K562 (cell line): ENCODE measurements around the gene AMPD3. TPM values are rescaled to one million over a fixed set of nuclear protein-coding genes. Genes with fewer than 3 reads are reported as not detected.

Experiments used
- EWSR1 ChIP-seq: fragments of 450-650 bp; IDR thresholded peaks from 2 replicates; pipeline ENCODE4 v1.6.1; 2018; ENCODE audit warnings: borderline replicate concordance, mild to moderate bottlenecking, low read depth, moderate library complexity; ENCODE audit not compliant: partially characterized antibody
- GTF2A2 ChIP-seq: IDR thresholded peaks from 2 replicates; pipeline ENCODE4 v1.6.1; 2016; ENCODE audit warnings: mild to moderate bottlenecking, missing genetic modification characterization, missing compliant biosample characterization
- ZEB2 ChIP-seq: fragments of 450-650 bp; IDR thresholded peaks from 2 replicates; pipeline ENCODE4 v1.6.1; 2016
- ZNF124 ChIP-seq: sonication (generic); formaldehyde crosslinking; IDR thresholded peaks from 2 replicates; pipeline ENCODE4 v1.8.1; 2022; ENCODE audit warnings: missing genetic modification reagents
- polyA plus RNA-seq, 8 experiments: library from polyadenylated mRNA; depleted of rRNA in 4 of 8; stranded (reverse) in 5 of 8; unstranded in 3 of 8; fragments of >200 nt; fragmentation: Nextera tagmentation in 2 of 8; fragmentation: Illumina TruSeq in 1 of 8; extraction: Ambion mirVana in 2 of 8; extraction: Trizol in 1 of 8; gene quantifications; 2 replicates each; pipeline versions ENCODE4 v1.2.1 to v1.2.3, GENCODE V29; 2011 to 2014; ENCODE audit warnings: inconsistent platforms in 1 of 8, missing spikeins in 1 of 8
- total RNA-seq, 7 experiments: library from RNA; depleted of rRNA in 6 of 7; stranded (reverse); fragments of >200 nt in 6 of 7; fragmentation: Illumina TruSeq in 2 of 7; extraction: Trizol in 2 of 7; gene quantifications; 2 replicates each; pipeline versions ENCODE4 v1.2.1 to v1.2.3, GENCODE V29; 2011 to 2021; ENCODE audit warnings: low replicate concordance in 1 of 7
- TF ChIP-seq, protein P1 (sequence below), 2 experiments: fragments of 450-650 bp; formaldehyde crosslinking in 1 of 2; IDR thresholded peaks; 2 replicates each; pipeline versions ENCODE4 v1.4.0 to v1.6.1; 2014 to 2020; ENCODE audit warnings: mild to moderate bottlenecking in 2 of 2, borderline replicate concordance in 1 of 2, low read depth in 1 of 2

Gene AMPD3
- total and polyA plus RNA-seq, 9 of the 15 experiments (the other 6 are each of a cell fraction or from before 2014, with no cell fraction given), result 4.4 to 23.6 (median 11.2) TPM

DNA sequence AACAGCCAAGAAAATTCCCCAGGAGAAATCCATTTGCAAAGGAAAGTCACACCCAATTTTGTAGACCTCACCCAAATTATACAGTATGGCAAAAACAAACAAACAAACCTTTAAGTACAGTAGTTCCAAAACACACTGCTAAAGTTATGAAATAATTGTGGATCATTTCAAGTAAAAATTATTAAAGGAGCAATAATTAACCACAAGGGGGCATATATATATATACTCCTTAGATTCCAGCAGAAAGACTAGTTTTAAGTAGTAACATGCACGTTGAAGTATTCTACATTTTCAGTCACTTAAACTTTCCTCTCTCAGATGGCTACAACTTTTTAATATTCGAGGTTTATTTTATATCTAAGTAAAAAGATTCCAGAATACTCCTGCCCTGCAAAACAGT, 59.1 kb downstream of the AMPD3 start (continued):
- TF ChIP-seq GTF2A2 (tag), result no peak
- TF ChIP-seq, protein P1, sequence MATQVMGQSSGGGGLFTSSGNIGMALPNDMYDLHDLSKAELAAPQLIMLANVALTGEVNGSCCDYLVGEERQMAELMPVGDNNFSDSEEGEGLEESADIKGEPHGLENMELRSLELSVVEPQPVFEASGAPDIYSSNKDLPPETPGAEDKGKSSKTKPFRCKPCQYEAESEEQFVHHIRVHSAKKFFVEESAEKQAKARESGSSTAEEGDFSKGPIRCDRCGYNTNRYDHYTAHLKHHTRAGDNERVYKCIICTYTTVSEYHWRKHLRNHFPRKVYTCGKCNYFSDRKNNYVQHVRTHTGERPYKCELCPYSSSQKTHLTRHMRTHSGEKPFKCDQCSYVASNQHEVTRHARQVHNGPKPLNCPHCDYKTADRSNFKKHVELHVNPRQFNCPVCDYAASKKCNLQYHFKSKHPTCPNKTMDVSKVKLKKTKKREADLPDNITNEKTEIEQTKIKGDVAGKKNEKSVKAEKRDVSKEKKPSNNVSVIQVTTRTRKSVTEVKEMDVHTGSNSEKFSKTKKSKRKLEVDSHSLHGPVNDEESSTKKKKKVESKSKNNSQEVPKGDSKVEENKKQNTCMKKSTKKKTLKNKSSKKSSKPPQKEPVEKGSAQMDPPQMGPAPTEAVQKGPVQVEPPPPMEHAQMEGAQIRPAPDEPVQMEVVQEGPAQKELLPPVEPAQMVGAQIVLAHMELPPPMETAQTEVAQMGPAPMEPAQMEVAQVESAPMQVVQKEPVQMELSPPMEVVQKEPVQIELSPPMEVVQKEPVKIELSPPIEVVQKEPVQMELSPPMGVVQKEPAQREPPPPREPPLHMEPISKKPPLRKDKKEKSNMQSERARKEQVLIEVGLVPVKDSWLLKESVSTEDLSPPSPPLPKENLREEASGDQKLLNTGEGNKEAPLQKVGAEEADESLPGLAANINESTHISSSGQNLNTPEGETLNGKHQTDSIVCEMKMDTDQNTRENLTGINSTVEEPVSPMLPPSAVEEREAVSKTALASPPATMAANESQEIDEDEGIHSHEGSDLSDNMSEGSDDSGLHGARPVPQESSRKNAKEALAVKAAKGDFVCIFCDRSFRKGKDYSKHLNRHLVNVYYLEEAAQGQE (IDR thresholded peaks at IDR 0.05; ENCODE audit: borderline replicate concordance), result peak; percentile 24; the same call in 1 of the 2 replicates
- TF ChIP-seq, protein P1 (CRISPR knock-in tag; IDR thresholded peaks at IDR 0.05; ENCODE audit: low read depth), result no peak
- TF ChIP-seq ZNF124, result no peak
- no peak for TF ChIP-seq ZEB2
- TF ChIP-seq EWSR1, result no peak
